Endometrium (tissue), 2 donors: ENCODE measurements around the gene RGS7.

Experiments
- FAIRE-seq: peaks from 2 replicates; lab custom pipeline; 2012; peaks lifted over from hg19 to GRCh38; lab: Jason Lieb, UNC
- donor health status: control.
- donor health status: control.

RGS7 gene

GRCh38 chr1:241356519-241357365 lies at the start of gene RGS7:
Gene RGS7 (minus strand): TSS chr1:241357205.
- FAIRE-seq: no peak

- FAIRE-seq: no peak
These were observed 49.4 kb upstream of the RGS7 start for GRCh38 chr1:241406421-241406820.

GRCh38 chr1:241401156-241401555 lies 44.2 kb upstream of the RGS7 start:
- no peak for FAIRE-seq

GRCh38 chr1:241396747-241397681 lies 40.0 kb upstream of the RGS7 start:
- FAIRE-seq: no peak

GRCh38 chr1:241391926-241392710 lies 35.1 kb upstream of the RGS7 start:
- FAIRE-seq: no peak

- FAIRE-seq: no peak
These were observed 33.5 kb upstream of the RGS7 start for GRCh38 chr1:241390526-241390925.

- FAIRE-seq: no peak
These were observed 32.4 kb upstream of the RGS7 start for GRCh38 chr1:241389400-241389799.

- FAIRE-seq: no peak
These were observed 30.2 kb upstream of the RGS7 start for GRCh38 chr1:241387216-241387615.

- no peak for FAIRE-seq
These were observed 19.7 kb upstream of the RGS7 start for GRCh38 chr1:241376701-241377100.

GRCh38 chr1:241375886-241376285 lies 18.9 kb upstream of the RGS7 start:
- no peak for FAIRE-seq

- no peak for FAIRE-seq
These were observed 9.2 kb upstream of the RGS7 start for GRCh38 chr1:241366196-241366595.

- no peak for FAIRE-seq
These were observed 5.3 kb upstream of the RGS7 start for GRCh38 chr1:241362350-241362749.

GRCh38 chr1:241357366-241358340 lies 648 bp upstream of the RGS7 start:
- FAIRE-seq: no peak

GRCh38 chr1:241356187-241356518 lies 852 bp downstream of the RGS7 start:
- FAIRE-seq: no peak

GRCh38 chr1:241355311-241356010 lies 1.5 kb downstream of the RGS7 start:
- no peak for FAIRE-seq

- no peak for FAIRE-seq
These were observed 4.6 kb downstream of the RGS7 start for GRCh38 chr1:241352401-241352800.

GRCh38 chr1:241351841-241352240 lies 5.2 kb downstream of the RGS7 start:
- FAIRE-seq: no peak

GRCh38 chr1:241343956-241344355 lies 13.0 kb downstream of the RGS7 start:
- FAIRE-seq: no peak

- no peak for FAIRE-seq
These were observed 20.7 kb downstream of the RGS7 start for GRCh38 chr1:241336335-241336734.

- no peak for FAIRE-seq
These were observed 24.0 kb downstream of the RGS7 start for GRCh38 chr1:241332987-241333386.

GRCh38 chr1:241332037-241332409 lies 25.0 kb downstream of the RGS7 start:
- no peak for FAIRE-seq
